ENCODE data around the gene TRAF1.

The TRAF1 gene

DNA sequence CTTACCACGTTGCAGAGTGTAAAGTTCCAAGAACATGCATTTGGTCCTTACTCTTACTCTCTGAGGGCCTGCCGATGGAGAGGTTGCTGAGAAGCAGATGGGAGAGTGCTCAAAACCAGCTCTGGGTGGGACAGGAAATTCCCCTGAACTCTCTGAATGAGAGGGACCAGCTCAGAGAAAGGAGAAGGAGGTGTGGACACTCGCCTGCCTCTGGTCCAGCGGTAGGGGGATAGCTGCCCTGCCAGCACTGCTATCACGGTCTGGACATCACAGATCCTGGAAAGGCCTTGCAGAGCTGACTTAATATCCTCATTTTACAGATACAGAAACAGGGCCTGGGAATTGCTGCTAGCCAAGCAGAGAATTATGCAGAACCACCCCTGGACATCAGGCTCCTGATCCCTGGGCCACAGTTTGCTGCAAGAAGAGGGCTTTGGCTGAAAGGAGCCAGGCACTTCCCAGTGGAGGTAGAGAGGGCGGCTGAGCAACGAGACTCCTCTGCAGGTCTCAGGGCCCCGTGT is 4.9 kb downstream of the TRAF1 start:
- Histone ChIP-seq H2BK12ac (ENCODE audit: low read length) (no peak overlapping the region), H4K12ac (ENCODE audit: low read depth, low read length) (no peak overlapping the region), H2AFZ (ENCODE audit: insufficient read depth, low read length, poor library complexity) (no peak overlapping the region), H3K79me2 (ENCODE audit: control insufficient read depth, insufficient read depth, low read length, poor library complexity) (no peaks in the 10 kb centered on the region), H3K79me1 (ENCODE audit: low read length) (no peaks in the 10 kb centered on the region), H3K27ac (ENCODE audit: low read depth, low read length) (no peak overlapping the region), H3K14ac (ENCODE audit: low read length) (no peak overlapping the region), H3K9me3 (ENCODE audit: insufficient read depth, low read depth, low read length) (peaks cover 1% of the 10 kb centered on the region), H2AK5ac (ENCODE audit: low read length) (no peak overlapping the region), H2BK120ac (ENCODE audit: insufficient read depth, low read length, poor library complexity) (no peak overlapping the region), H3K4me2 (ENCODE audit: low read length) (no peak overlapping the region), H4K8ac (ENCODE audit: low read depth, low read length) (no peak overlapping the region), H3K23ac (ENCODE audit: low read length) (no peak overlapping the region), H3K4me3 (ENCODE audit: low read depth, low read length) (no peak overlapping the region), H2BK5ac (ENCODE audit: low read depth, low read length, poor library complexity) (no peak overlapping the region), H4K91ac (ENCODE audit: low read depth, low read length) (no peak overlapping the region), H3K36me3 (ENCODE audit: control insufficient read depth in 1 of 2, insufficient read depth in 2 of 2, low read length in 2 of 2) (no peaks in the 10 kb centered on the region), H3K18ac (ENCODE audit: low read length) (no peak overlapping the region), H3K4ac (ENCODE audit: low read depth, low read length) (no peak overlapping the region), H3K9ac (ENCODE audit: low read length) (no peak overlapping the region), H3K4me1 (ENCODE audit: control insufficient read depth in 1 of 2, insufficient read depth in 2 of 2, low read length in 2 of 2) (peaks cover 14 to 16% of the 10 kb centered on the region in 2 experiments), H3K27me3 (ENCODE audit: insufficient read depth, low read length) (no peaks in the 10 kb centered on the region)
- DNase-seq, result no peak
- no CpG with 5 or more reads among the region's 8 CpGs for WGBS (ENCODE audit: extremely low coverage, insufficient coverage, insufficient read length)

DNA sequence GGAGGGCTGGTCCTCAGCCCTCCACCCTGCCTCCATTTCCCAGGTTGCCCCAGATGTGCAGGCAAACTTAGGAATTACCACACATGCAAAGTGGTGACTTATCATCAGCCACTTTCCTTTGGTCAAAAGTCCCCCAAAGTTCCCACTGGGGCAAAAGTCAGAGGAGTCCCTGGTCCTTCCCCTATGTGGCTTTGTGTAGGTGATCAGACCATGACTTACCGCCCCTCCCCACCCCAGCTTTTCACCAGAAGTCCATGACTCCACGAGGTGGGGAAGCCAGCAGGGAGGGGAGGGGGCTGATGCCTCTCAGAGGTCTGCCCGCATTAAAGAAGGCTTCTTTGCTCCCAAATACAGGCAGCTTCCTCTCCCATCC is 5.8 kb downstream of the TRAF1 start:
- H3K4me2 ChIP-seq (ENCODE audit: low read length), result no peak overlapping the region
- H4K8ac ChIP-seq (ENCODE audit: low read depth, low read length), result no peak overlapping the region
- H3K79me1 ChIP-seq (ENCODE audit: low read length), result no peaks in the 10 kb centered on the region
- no CpG with 5 or more reads among the region's 3 CpGs for WGBS (ENCODE audit: extremely low coverage, insufficient coverage, insufficient read length)
- no peak overlapping the region for H4K91ac ChIP-seq (ENCODE audit: low read depth, low read length)
- H2BK12ac ChIP-seq (ENCODE audit: low read length), result no peak overlapping the region
- H3K79me2 ChIP-seq (ENCODE audit: control insufficient read depth, insufficient read depth, low read length, poor library complexity), result no peaks in the 10 kb centered on the region
- H3K23ac ChIP-seq (ENCODE audit: low read length), result no peak overlapping the region
- no peaks in the 10 kb centered on the region for H3K36me3 ChIP-seq (ENCODE audit: control insufficient read depth in 1 of 2, insufficient read depth in 2 of 2, low read length in 2 of 2)
- peaks cover 1% of the 10 kb centered on the region for H3K9me3 ChIP-seq (ENCODE audit: insufficient read depth, low read depth, low read length)
- H3K4me1 ChIP-seq (ENCODE audit: control insufficient read depth in 1 of 2, insufficient read depth in 2 of 2, low read length in 2 of 2), result peaks cover 14 to 16% of the 10 kb centered on the region in 2 experiments
- H2BK120ac ChIP-seq (ENCODE audit: insufficient read depth, low read length, poor library complexity), result no peak overlapping the region
- no peak overlapping the region for H3K4ac ChIP-seq (ENCODE audit: low read depth, low read length)
- H3K14ac ChIP-seq (ENCODE audit: low read length), result no peak overlapping the region
- no peak overlapping the region for H2AK5ac ChIP-seq (ENCODE audit: low read length)
- no peak overlapping the region for H4K12ac ChIP-seq (ENCODE audit: low read depth, low read length)
- H2AFZ ChIP-seq (ENCODE audit: insufficient read depth, low read length, poor library complexity), result no peak overlapping the region
- no peaks in the 10 kb centered on the region for H3K27me3 ChIP-seq (ENCODE audit: insufficient read depth, low read length)
- H3K18ac ChIP-seq (ENCODE audit: low read length), result no peak overlapping the region
- no peak overlapping the region for H3K4me3 ChIP-seq (ENCODE audit: low read depth, low read length)
- no peak for DNase-seq
- H3K27ac ChIP-seq (ENCODE audit: low read depth, low read length), result no peak overlapping the region
- no peak overlapping the region for H2BK5ac ChIP-seq (ENCODE audit: low read depth, low read length, poor library complexity)
- H3K9ac ChIP-seq (ENCODE audit: low read length), result no peak overlapping the region

DNA sequence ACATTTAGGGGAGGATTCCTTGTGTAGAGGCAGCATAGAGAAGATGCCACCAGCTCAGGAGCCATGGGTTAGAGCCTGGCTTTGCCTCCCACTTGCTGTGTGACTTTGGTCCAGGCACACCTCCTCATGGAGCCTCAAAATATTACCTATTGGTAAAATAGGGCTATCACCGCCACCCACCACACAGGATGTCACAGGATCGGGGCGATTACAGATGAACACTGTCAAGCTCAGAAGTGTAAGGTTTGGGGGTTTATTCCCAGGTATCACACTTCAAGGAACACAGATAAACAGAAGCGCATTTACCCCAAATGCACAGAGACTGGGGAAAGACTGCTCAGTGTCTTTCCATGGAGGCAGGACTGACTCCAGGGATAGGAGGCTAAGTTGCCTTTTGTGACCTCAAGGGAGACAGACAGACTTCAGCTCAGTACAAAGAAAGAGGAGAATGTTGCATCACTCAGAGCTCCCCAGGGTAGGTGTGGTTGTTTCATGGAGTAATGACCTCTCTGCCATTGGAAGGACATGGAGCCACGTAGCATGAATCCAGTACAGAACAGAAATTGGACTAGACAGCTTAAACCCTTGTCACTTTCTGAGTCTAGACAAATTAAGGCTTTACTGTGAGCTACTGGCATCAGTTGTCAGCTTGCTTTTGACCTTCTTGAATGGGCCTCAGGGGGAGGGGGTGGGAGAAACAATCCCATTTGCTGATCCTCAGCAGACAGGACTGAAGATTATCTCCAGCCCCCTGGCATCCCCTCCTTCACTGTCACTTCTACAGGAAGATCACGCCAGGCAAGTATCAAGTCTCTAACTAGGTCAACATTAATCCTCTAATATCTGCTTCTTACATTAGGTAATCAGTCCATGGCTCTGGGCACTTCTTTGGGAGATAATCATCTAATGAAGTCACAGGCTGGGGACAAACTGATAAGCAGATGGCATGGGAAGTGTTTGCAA is 6.5 kb downstream of the TRAF1 start:
- no peaks in the 10 kb centered on the region for H3K36me3 ChIP-seq (ENCODE audit: control insufficient read depth in 1 of 2, insufficient read depth in 2 of 2, low read length in 2 of 2)
- no peak overlapping the region for H3K14ac ChIP-seq (ENCODE audit: low read length)
- H3K9ac ChIP-seq (ENCODE audit: low read length), result peak overlapping the region; percentile 21
- H2AK5ac ChIP-seq (ENCODE audit: low read length), result no peak overlapping the region
- peaks cover 14 to 16% of the 10 kb centered on the region in 2 experiments for H3K4me1 ChIP-seq (ENCODE audit: control insufficient read depth in 1 of 2, insufficient read depth in 2 of 2, low read length in 2 of 2)
- H4K91ac ChIP-seq (ENCODE audit: low read depth, low read length), result peak overlapping the region; percentile 7
- no peak overlapping the region for H2BK12ac ChIP-seq (ENCODE audit: low read length)
- H3K4me2 ChIP-seq (ENCODE audit: low read length), result no peak overlapping the region
- no peak overlapping the region for H3K27ac ChIP-seq (ENCODE audit: low read depth, low read length)
- no CpG with 5 or more reads among the region's 6 CpGs for WGBS (ENCODE audit: extremely low coverage, insufficient coverage, insufficient read length)
- H4K8ac ChIP-seq (ENCODE audit: low read depth, low read length), result no peak overlapping the region
- H2BK120ac ChIP-seq (ENCODE audit: insufficient read depth, low read length, poor library complexity), result no peak overlapping the region
- H3K4ac ChIP-seq (ENCODE audit: low read depth, low read length), result no peak overlapping the region
- H3K9me3 ChIP-seq (ENCODE audit: insufficient read depth, low read depth, low read length), result peaks cover 1% of the 10 kb centered on the region
- H3K27me3 ChIP-seq (ENCODE audit: insufficient read depth, low read length), result no peaks in the 10 kb centered on the region
- no peak overlapping the region for H4K12ac ChIP-seq (ENCODE audit: low read depth, low read length)
- no peak overlapping the region for H2BK5ac ChIP-seq (ENCODE audit: low read depth, low read length, poor library complexity)
- no peak overlapping the region for H3K18ac ChIP-seq (ENCODE audit: low read length)
- H3K4me3 ChIP-seq (ENCODE audit: low read depth, low read length), result no peak overlapping the region
- DNase-seq, result no peak
- no peaks in the 10 kb centered on the region for H3K79me2 ChIP-seq (ENCODE audit: control insufficient read depth, insufficient read depth, low read length, poor library complexity)
- H3K79me1 ChIP-seq (ENCODE audit: low read length), result no peaks in the 10 kb centered on the region
- no peak overlapping the region for H2AFZ ChIP-seq (ENCODE audit: insufficient read depth, low read length, poor library complexity)
- no peak overlapping the region for H3K23ac ChIP-seq (ENCODE audit: low read length)

DNA sequence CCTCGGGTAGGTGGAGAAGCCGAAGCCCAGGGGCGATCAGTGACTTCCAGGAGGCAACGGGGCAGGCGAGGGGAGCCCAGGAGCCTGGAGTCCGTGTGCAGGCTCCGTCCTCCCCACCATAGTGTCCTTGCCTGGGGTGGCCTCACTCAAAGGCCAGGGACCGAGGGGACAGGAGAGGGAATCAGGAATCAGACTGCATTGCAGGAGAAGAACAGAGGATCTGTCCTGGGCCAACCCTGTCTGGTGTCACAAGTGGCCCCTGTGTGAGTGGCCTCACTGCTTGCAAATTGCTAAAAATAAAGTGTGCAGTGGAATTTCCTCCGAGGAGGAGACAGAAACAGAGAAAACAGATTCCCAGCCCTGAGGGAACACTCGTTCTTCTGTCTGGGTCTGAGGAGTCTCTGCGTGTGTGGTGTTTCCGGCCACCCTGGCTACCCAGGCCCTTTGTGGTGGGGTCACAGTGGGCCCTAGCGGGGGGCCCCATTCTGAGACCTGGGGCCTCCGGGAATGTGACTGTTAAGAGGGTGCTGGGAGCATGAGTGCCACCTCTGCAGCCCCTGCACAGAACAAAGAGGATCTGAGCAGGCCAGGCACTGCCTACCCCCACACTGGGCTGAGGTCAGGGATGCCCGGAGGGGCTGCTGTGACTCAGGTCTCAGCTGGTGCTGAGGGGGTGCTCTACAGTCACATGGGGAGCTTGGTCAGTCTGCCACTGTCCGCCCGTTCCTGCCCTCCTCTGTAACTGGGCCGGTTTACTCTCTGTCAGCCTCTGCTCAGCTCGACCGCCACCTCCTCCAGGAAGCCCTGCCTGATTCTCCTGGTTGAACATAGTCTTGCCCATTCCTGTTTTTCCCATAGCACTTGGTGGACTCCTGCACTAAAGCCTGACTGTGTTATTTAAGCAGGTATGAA is 7.4 kb downstream of the TRAF1 start:
- Histone ChIP-seq H3K4me2 (ENCODE audit: low read length) (no peak overlapping the region), H2AFZ (ENCODE audit: insufficient read depth, low read length, poor library complexity) (no peak overlapping the region), H3K9ac (ENCODE audit: low read length) (no peak overlapping the region), H4K8ac (ENCODE audit: low read depth, low read length) (peak overlapping the region; percentile 30), H3K79me2 (ENCODE audit: control insufficient read depth, insufficient read depth, low read length, poor library complexity) (no peaks in the 10 kb centered on the region), H2AK5ac (ENCODE audit: low read length) (no peak overlapping the region), H3K27ac (ENCODE audit: low read depth, low read length) (peak overlapping the region; percentile 23), H3K14ac (ENCODE audit: low read length) (peak overlapping the region; percentile 0), H4K12ac (ENCODE audit: low read depth, low read length) (no peak overlapping the region), H3K4ac (ENCODE audit: low read depth, low read length) (no peak overlapping the region), H3K9me3 (ENCODE audit: insufficient read depth, low read depth, low read length) (peaks cover 1% of the 10 kb centered on the region), H3K4me1 (ENCODE audit: control insufficient read depth in 1 of 2, insufficient read depth in 2 of 2, low read length in 2 of 2) (peaks cover 14 to 16% of the 10 kb centered on the region in 2 experiments), H3K18ac (ENCODE audit: low read length) (no peak overlapping the region), H3K79me1 (ENCODE audit: low read length) (no peaks in the 10 kb centered on the region), H3K4me3 (ENCODE audit: low read depth, low read length) (no peak overlapping the region), H3K36me3 (ENCODE audit: control insufficient read depth in 1 of 2, insufficient read depth in 2 of 2, low read length in 2 of 2) (no peaks in the 10 kb centered on the region), H4K91ac (ENCODE audit: low read depth, low read length) (peak overlapping the region; percentile 7), H3K23ac (ENCODE audit: low read length) (no peak overlapping the region), H3K27me3 (ENCODE audit: insufficient read depth, low read length) (no peaks in the 10 kb centered on the region), H2BK5ac (ENCODE audit: low read depth, low read length, poor library complexity) (no peak overlapping the region), H2BK12ac (ENCODE audit: low read length) (peak overlapping the region; percentile 7), H2BK120ac (ENCODE audit: insufficient read depth, low read length, poor library complexity) (peak overlapping the region; percentile 5)
- DNase-seq, result no peak
- no CpG with 5 or more reads among the region's 20 CpGs for WGBS (ENCODE audit: extremely low coverage, insufficient coverage, insufficient read length)
